Measurements from ENCODE around the gene SRSF10.

GRCh38 chr1:23957096-23957495 lies 23.0 kb downstream of the SRSF10 start:
- TF ChIP-seq, protein P1, sequence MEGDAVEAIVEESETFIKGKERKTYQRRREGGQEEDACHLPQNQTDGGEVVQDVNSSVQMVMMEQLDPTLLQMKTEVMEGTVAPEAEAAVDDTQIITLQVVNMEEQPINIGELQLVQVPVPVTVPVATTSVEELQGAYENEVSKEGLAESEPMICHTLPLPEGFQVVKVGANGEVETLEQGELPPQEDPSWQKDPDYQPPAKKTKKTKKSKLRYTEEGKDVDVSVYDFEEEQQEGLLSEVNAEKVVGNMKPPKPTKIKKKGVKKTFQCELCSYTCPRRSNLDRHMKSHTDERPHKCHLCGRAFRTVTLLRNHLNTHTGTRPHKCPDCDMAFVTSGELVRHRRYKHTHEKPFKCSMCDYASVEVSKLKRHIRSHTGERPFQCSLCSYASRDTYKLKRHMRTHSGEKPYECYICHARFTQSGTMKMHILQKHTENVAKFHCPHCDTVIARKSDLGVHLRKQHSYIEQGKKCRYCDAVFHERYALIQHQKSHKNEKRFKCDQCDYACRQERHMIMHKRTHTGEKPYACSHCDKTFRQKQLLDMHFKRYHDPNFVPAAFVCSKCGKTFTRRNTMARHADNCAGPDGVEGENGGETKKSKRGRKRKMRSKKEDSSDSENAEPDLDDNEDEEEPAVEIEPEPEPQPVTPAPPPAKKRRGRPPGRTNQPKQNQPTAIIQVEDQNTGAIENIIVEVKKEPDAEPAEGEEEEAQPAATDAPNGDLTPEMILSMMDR (IDR thresholded peaks at IDR 0.05; ENCODE audit: insufficient read depth, low read depth, low read length): no peak
- TF ChIP-seq EZH2 (IDR thresholded peaks at IDR 0.05; ENCODE audit: insufficient read depth, low read length): no peak
